Stomach (tissue), 9 donors: Measurements from ENCODE around the gene STAT5A. TPM values are rescaled to one million over a fixed set of nuclear protein-coding genes. Genes with fewer than 3 reads are reported as not detected.

Experiments
- DNase-seq, 2 donors: peaks; one replicate each; pipeline versions ENCODE4 v3.0.0 to v3.0.0-alpha.2; 2013 to 2019
- H3K27ac ChIP-seq, 5 donors: fragments of 200-600 bp in 4 of 5; sonication (generic) in 4 of 5; one replicate each; pipeline ENCODE4 v1.5.1; 2013 to 2019; ENCODE audit warnings: mild to moderate bottlenecking in 1 of 5, moderate library complexity in 1 of 5
- H3K27me3 ChIP-seq, 3 donors: fragments of 200-600 bp; sonication (generic); one replicate each; pipeline ENCODE4 v1.5.1; 2017 to 2019; ENCODE audit warnings: mixed run types in 1 of 3
- H3K36me3 ChIP-seq, 4 donors: fragments of 200-600 bp; sonication (generic); 1 replicate in 3 of 4; 2 replicates in 1 of 4; pipeline ENCODE4 v1.5.1; 2016 to 2019
- H3K4me1 ChIP-seq, 4 donors: fragments of 200-600 bp; sonication (generic); one replicate each; pipeline ENCODE4 v1.5.1; 2016 to 2019
- H3K4me3 ChIP-seq, 4 donors: fragments of 200-600 bp; sonication (generic) in 3 of 4; one replicate each; pipeline ENCODE4 v1.5.1; 2016 to 2019; ENCODE audit warnings: mild to moderate bottlenecking in 1 of 4
- H3K9me3 ChIP-seq, 4 donors: fragments of 200-600 bp; sonication (generic); one replicate each; pipeline ENCODE4 v1.5.1; 2016 to 2019
- CTCF ChIP-seq, 7 experiments: fragments of 450-650 bp in 4 of 7; fragments of 200-600 bp in 3 of 7; sonication (generic) in 3 of 7; IDR thresholded peaks; one replicate each; pipeline ENCODE4 v1.5.1; 2016 to 2019; ENCODE audit warnings: antibody characterized with exemption in 7 of 7, control low read depth in 2 of 7, mild to moderate bottlenecking in 1 of 7
- EP300 ChIP-seq: sonication (generic); formaldehyde crosslinking; IDR thresholded peaks from one replicate; pipeline ENCODE4 v1.6.1; 2017; ENCODE audit warnings: antibody characterized with exemption
- POLR2A ChIP-seq, 4 donors: fragments of 450-650 bp; IDR thresholded peaks; one replicate each; pipeline ENCODE4 v1.6.1; 2016; ENCODE audit warnings: antibody characterized with exemption in 4 of 4, control low read depth in 2 of 4, mild to moderate bottlenecking in 1 of 4, moderate library complexity in 1 of 4
- POLR2AphosphoS5 ChIP-seq, 3 donors: sonication (generic); formaldehyde crosslinking; IDR thresholded peaks; one replicate each; pipeline ENCODE4 v1.6.1; 2016; ENCODE audit warnings: antibody characterized with exemption in 3 of 3
- WGBS, 5 donors: extraction: QIAGEN DNeasy Blood & Tissue Kit in 3 of 5; methylation state at CpG; one replicate each; pipeline versions ENCODE4 v1.1.5 to v1.1.7; 2013 to 2018; 5-methylcytosine and 5-hydroxymethylcytosine counted together
- intact Hi-C: fragments of 100-400 bp; cut with DNase I; formaldehyde crosslinking; loops from one replicate; pipeline ENCODE4 v1.15.1; 2023; ENCODE audit warnings: low total_unique reads
- polyA plus RNA-seq, 3 donors: library from polyadenylated mRNA; stranded (reverse); fragments of 200-250 nt; gene quantifications; one replicate each; pipeline ENCODE4 v1.2.3, GENCODE V29; 2013
- total RNA-seq, 5 donors: library from RNA; depleted of rRNA; stranded (reverse); fragments of >200 nt; gene quantifications; one replicate each; pipeline versions ENCODE4 v1.1.0 to v1.2.3, GENCODE V29; 2014 to 2016
- donor health status: healthy with polysubstance abuse.
- donor health status: Bipolar disorder and iron deficiency.
- donor health status: healthy.

Gene STAT5A
- total and polyA plus RNA-seq, 8 donors: 9.6 to 81.7 (median 16.6) TPM

GRCh38 chr17:42329025-42329976, 41.0 kb downstream of the STAT5A start:
- Histone ChIP-seq H3K27ac (peak overlapping the region; percentile 54 to 73 (median 66)), H3K4me3 (no peak overlapping the region), H3K36me3 (peaks cover 50 to 100% (median 100%) of the 10 kb centered on the region in 4 donors), H3K9me3 (no peaks in the 10 kb centered on the region), H3K4me1 (peaks cover 12 to 35% (median 15%) of the 10 kb centered on the region in 4 donors), H3K27me3 (no peaks in the 10 kb centered on the region)
- intact Hi-C loops: loop anchor here (10.0 kb wide), 1 partner anchor 186 kb away; no protein-coding TSS in a partner anchor
- 39 to 46% (median 44%) methylated on average over 11 of the region's 11 CpGs for WGBS, 5 donors
- TF ChIP-seq EP300 (no peak), CTCF (IDR thresholded peaks at IDR 0.05) (no peak), POLR2AphosphoS5 (IDR thresholded peaks at IDR 0.05) (peak in 1 of 3 donors; percentile 62), POLR2A (IDR thresholded peaks at IDR 0.05) (no peak)
- peak in 1 of 2 donors; percentile 54 for DNase-seq

- 71 to 87% (median 83%) methylated on average over 1 of the region's 1 CpG for WGBS, 5 donors
- no peak for TF ChIP-seq POLR2AphosphoS5 (IDR thresholded peaks at IDR 0.05)
- TF ChIP-seq CTCF (IDR thresholded peaks at IDR 0.05): no peak
- TF ChIP-seq EP300: no peak
- TF ChIP-seq POLR2A (IDR thresholded peaks at IDR 0.05): no peak
- H3K27me3 ChIP-seq: no peaks in the 10 kb centered on the region
- no peak overlapping the region for H3K27ac ChIP-seq
- peaks cover 12 to 21% (median 15%) of the 10 kb centered on the region in 4 donors for H3K4me1 ChIP-seq
- intact Hi-C loops: no loop called here
- no peak overlapping the region for H3K4me3 ChIP-seq
- H3K36me3 ChIP-seq: peaks cover 68 to 98% (median 97%) of the 10 kb centered on the region in 4 donors
- H3K9me3 ChIP-seq: no peaks in the 10 kb centered on the region
- DNase-seq: no peak
Observed at GRCh38 chr17:42333053-42333452, 44.8 kb downstream of the STAT5A start.

GRCh38 chr17:42334677-42335076, 46.4 kb downstream of the STAT5A start:
- WGBS, 5 donors: 80 to 88% (median 86%) methylated on average over 3 of the region's 3 CpGs
- intact Hi-C loops: no loop called here
- TF ChIP-seq POLR2A (IDR thresholded peaks at IDR 0.05): no peak
- TF ChIP-seq POLR2AphosphoS5 (IDR thresholded peaks at IDR 0.05): no peak
- TF ChIP-seq EP300: no peak
- no peak for TF ChIP-seq CTCF (IDR thresholded peaks at IDR 0.05)
- Histone ChIP-seq H3K4me1 (peaks cover 2 to 13% (median 3%) of the 10 kb centered on the region in 4 donors), H3K4me3 (no peak overlapping the region), H3K27me3 (no peaks in the 10 kb centered on the region), H3K9me3 (no peaks in the 10 kb centered on the region), H3K36me3 (peaks cover 80 to 95% (median 95%) of the 10 kb centered on the region in 4 donors), H3K27ac (no peak overlapping the region)
- no peak for DNase-seq

GRCh38 chr17:42337442-42337841, 49.1 kb downstream of the STAT5A start:
- Histone ChIP-seq H3K4me3 (no peak overlapping the region), H3K27me3 (no peaks in the 10 kb centered on the region), H3K27ac (peak overlapping the region in 1 of 5 donors; percentile 21), H3K4me1 (peaks cover 0 to 25% (median 0%) of the 10 kb centered on the region in 4 donors), H3K36me3 (peaks cover 73 to 95% (median 94%) of the 10 kb centered on the region in 4 donors), H3K9me3 (no peaks in the 10 kb centered on the region)
- DNase-seq: peak in 1 of 2 donors; percentile 53
- WGBS, 5 donors: 67 to 74% (median 70%) methylated on average over 15 of the region's 15 CpGs
- TF ChIP-seq EP300: no peak
- no peak for TF ChIP-seq POLR2A (IDR thresholded peaks at IDR 0.05)
- no peak for TF ChIP-seq POLR2AphosphoS5 (IDR thresholded peaks at IDR 0.05)
- TF ChIP-seq CTCF (IDR thresholded peaks at IDR 0.05): no peak
- intact Hi-C loops: no loop called here
